Uterus (tissue), 4 donors: ENCODE measurements around the gene MMP8. TPM values are rescaled to one million over a fixed set of nuclear protein-coding genes. Genes with fewer than 3 reads are reported as not detected.

Source experiments
- DNase-seq, 2 donors: peaks; one replicate each; pipeline ENCODE4 v3.0.0-alpha.2; 2019 to 2020
- H3K27ac ChIP-seq, 2 donors: fragments of 200-600 bp; sonication (generic); 1 replicate in 1 of 2; 2 replicates in 1 of 2; pipeline ENCODE4 v1.5.1; 2016 to 2018
- H3K27me3 ChIP-seq, 2 donors: fragments of 200-600 bp; sonication (generic); one replicate each; pipeline ENCODE4 v1.5.1; 2018 to 2019; ENCODE audit warnings: control low read depth in 1 of 2
- H3K36me3 ChIP-seq, 2 donors: fragments of 200-600 bp; sonication (generic); one replicate each; pipeline ENCODE4 v1.5.1; 2019; ENCODE audit warnings: control low read depth in 1 of 2
- H3K4me1 ChIP-seq, 2 donors: fragments of 200-600 bp; sonication (generic); one replicate each; pipeline ENCODE4 v1.5.1; 2018 to 2019; ENCODE audit warnings: control low read depth in 1 of 2
- H3K4me3 ChIP-seq, 2 donors: fragments of 200-600 bp; sonication (generic); 1 replicate in 1 of 2; 2 replicates in 1 of 2; pipeline ENCODE4 v1.5.1; 2018 to 2019; ENCODE audit warnings: mild to moderate bottlenecking in 1 of 2
- H3K9me3 ChIP-seq, 2 donors: fragments of 200-600 bp; sonication (generic); one replicate each; pipeline ENCODE4 v1.5.1; 2019; ENCODE audit warnings: control low read depth in 1 of 2
- POLR2A ChIP-seq, 2 donors: fragments of 450-650 bp; IDR thresholded peaks; one replicate each; pipeline ENCODE4 v1.6.1; 2016; ENCODE audit warnings: antibody characterized with exemption in 2 of 2, mild to moderate bottlenecking in 1 of 2, moderate library complexity in 1 of 2
- intact Hi-C: fragments of 100-400 bp; cut with DNase I; formaldehyde crosslinking; loops from one replicate; pipeline ENCODE4 v1.15.1; 2023; ENCODE audit warnings: low total_unique reads
- total RNA-seq, 4 donors: library from RNA; depleted of rRNA in 3 of 4; stranded (reverse); fragments of >200 nt in 3 of 4; gene quantifications; one replicate each; pipeline versions ENCODE4 v1.1.0 to v1.2.4, GENCODE V29; 2014 to 2023
- TF ChIP-seq, protein P1 (sequence below), 4 experiments: fragments of 200-600 bp in 2 of 4; fragments of 450-650 bp in 2 of 4; sonication (generic) in 2 of 4; IDR thresholded peaks; one replicate each; pipeline ENCODE4 v1.5.1; 2016 to 2019; ENCODE audit warnings: antibody characterized with exemption in 4 of 4, mild to moderate bottlenecking in 2 of 4, moderate library complexity in 1 of 4
- donor health status: DM: yes; HTN: yes; CAD: no.

Gene MMP8
- total RNA-seq, 4 donors from 2014 or later = 0.76 to 1.5 TPM; not detected in 2

GRCh38 chr11:102676084-102676483 is 48.7 kb downstream of the MMP8 start:
- no peak for TF ChIP-seq POLR2A (IDR thresholded peaks at IDR 0.05)
- TF ChIP-seq, protein P1, sequence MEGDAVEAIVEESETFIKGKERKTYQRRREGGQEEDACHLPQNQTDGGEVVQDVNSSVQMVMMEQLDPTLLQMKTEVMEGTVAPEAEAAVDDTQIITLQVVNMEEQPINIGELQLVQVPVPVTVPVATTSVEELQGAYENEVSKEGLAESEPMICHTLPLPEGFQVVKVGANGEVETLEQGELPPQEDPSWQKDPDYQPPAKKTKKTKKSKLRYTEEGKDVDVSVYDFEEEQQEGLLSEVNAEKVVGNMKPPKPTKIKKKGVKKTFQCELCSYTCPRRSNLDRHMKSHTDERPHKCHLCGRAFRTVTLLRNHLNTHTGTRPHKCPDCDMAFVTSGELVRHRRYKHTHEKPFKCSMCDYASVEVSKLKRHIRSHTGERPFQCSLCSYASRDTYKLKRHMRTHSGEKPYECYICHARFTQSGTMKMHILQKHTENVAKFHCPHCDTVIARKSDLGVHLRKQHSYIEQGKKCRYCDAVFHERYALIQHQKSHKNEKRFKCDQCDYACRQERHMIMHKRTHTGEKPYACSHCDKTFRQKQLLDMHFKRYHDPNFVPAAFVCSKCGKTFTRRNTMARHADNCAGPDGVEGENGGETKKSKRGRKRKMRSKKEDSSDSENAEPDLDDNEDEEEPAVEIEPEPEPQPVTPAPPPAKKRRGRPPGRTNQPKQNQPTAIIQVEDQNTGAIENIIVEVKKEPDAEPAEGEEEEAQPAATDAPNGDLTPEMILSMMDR (IDR thresholded peaks at IDR 0.05) = no peak
- no peak overlapping the region for H3K4me3 ChIP-seq
- intact Hi-C loops = no loop called here
- DNase-seq = no peak
- H3K27me3 ChIP-seq = no peaks in the 10 kb centered on the region
- H3K9me3 ChIP-seq = no peaks in the 10 kb centered on the region
- no peaks in the 10 kb centered on the region for H3K4me1 ChIP-seq
- H3K36me3 ChIP-seq = no peaks in the 10 kb centered on the region
- H3K27ac ChIP-seq = peak overlapping the region in 1 of 2 donors; percentile 1

DNA sequence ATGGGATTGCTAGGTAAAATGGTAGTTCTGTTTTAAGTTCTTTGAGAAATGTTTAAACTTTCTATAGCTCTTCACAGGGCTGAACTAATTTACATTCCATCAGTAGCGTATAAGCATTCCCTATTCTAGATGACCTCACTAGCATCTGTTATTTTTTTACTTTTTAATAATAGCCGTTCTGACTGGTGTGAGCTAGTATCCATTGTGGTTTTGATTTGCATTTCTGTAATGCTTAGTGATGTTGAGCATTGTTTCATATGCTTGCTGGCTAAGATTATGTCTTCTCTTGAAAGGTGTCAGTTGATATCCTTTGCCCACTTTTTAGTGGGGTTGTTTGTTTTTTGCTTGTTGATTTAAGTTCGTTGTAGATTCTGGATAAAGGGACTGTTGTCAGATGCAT is 55.1 kb downstream of the MMP8 start:
- intact Hi-C loops = no loop called here
- DNase-seq = no peak
- TF ChIP-seq POLR2A (IDR thresholded peaks at IDR 0.05) = no peak
- TF ChIP-seq, protein P1 (IDR thresholded peaks at IDR 0.05) = no peak
- Histone ChIP-seq H3K27me3 (no peaks in the 10 kb centered on the region), H3K4me1 (no peaks in the 10 kb centered on the region), H3K4me3 (no peak overlapping the region), H3K36me3 (no peaks in the 10 kb centered on the region), H3K9me3 (no peaks in the 10 kb centered on the region), H3K27ac (no peak overlapping the region)

GRCh38 chr11:102666331-102666957 is 58.3 kb downstream of the MMP8 start:
- Histone ChIP-seq H3K9me3 (no peaks in the 10 kb centered on the region), H3K36me3 (no peaks in the 10 kb centered on the region), H3K4me3 (no peak overlapping the region), H3K4me1 (no peaks in the 10 kb centered on the region), H3K27me3 (no peaks in the 10 kb centered on the region), H3K27ac (no peak overlapping the region)
- no peak for DNase-seq
- TF ChIP-seq POLR2A (IDR thresholded peaks at IDR 0.05) = no peak
- TF ChIP-seq, protein P1 (IDR thresholded peaks at IDR 0.05) = peak; percentile 67 to 70 (median 68)
- intact Hi-C loops = no loop called here

- no peaks in the 10 kb centered on the region for H3K9me3 ChIP-seq
- intact Hi-C loops = no loop called here
These were observed 60.6 kb downstream of the MMP8 start for GRCh38 chr11:102664001-102664752.

DNA sequence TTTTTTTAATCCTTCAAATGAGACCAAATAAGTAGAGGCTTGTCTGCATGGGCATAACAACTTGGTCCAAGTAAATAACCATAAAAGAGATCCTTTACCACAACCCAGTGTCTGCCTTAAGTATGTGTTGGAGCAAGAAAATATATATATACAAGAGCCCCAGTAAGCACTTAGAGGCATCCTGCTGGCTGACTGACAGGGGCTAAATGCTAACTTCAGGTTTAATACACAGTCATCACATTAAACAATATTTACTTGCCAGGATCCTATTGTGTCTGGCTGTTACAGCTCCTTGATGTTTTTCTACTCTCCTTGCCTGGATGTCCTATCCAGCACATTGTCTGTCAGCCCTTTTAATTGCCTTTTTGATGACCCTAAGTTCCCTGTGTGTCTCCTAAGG is 62.1 kb downstream of the MMP8 start:
- no peak overlapping the region for H3K27ac ChIP-seq
- H3K4me3 ChIP-seq = no peak overlapping the region
- no peaks in the 10 kb centered on the region for H3K9me3 ChIP-seq
- intact Hi-C loops = no loop called here
- no peak for DNase-seq
- no peak for TF ChIP-seq POLR2A (IDR thresholded peaks at IDR 0.05)
- H3K27me3 ChIP-seq = no peaks in the 10 kb centered on the region
- no peaks in the 10 kb centered on the region for H3K36me3 ChIP-seq
- H3K4me1 ChIP-seq = no peaks in the 10 kb centered on the region

More at GRCh38 chr11:102664001-102664752, 60.6 kb downstream of the MMP8 start:
- Histone ChIP-seq H3K4me3 (no peak overlapping the region), H3K36me3 (no peaks in the 10 kb centered on the region), H3K4me1 (no peaks in the 10 kb centered on the region), H3K27ac (no peak overlapping the region), H3K27me3 (no peaks in the 10 kb centered on the region)
- TF ChIP-seq POLR2A (IDR thresholded peaks at IDR 0.05) = no peak
- TF ChIP-seq, protein P1 (IDR thresholded peaks at IDR 0.05) = no peak
- no peak for DNase-seq

Other genes with a start within 250 kb of the MMP8 start
- gene MMP7, start 194.2 kb downstream of the MMP8 start, total RNA-seq = 10 to 100 TPM in 3 of 4 donors, 1 to 10 TPM in 1; 7.2 to 40.5 (median 14.6) TPM
- not detected for gene MMP20, start 99.6 kb downstream of the MMP8 start, total RNA-seq
- gene MMP27, start 19.2 kb downstream of the MMP8 start, total RNA-seq = not detected
- gene MMP10, start 55.7 kb upstream of the MMP8 start, total RNA-seq = under 1 TPM in 1 of 4 donors, not detected in 3; 0.67 TPM
- gene MMP1, start 73.2 kb upstream of the MMP8 start, total RNA-seq = under 1 TPM in 1 of 4 donors, not detected in 3; 0.41 TPM
- gene MMP3, start 118.7 kb upstream of the MMP8 start, total RNA-seq = not detected
- not detected for gene MMP12, start 150.0 kb upstream of the MMP8 start, total RNA-seq
- gene MMP13, start 230.8 kb upstream of the MMP8 start, total RNA-seq = not detected